GM23248 (cell line): ENCODE measurements around the gene NFKB1.

ENCODE experiments used
- EZH2 ChIP-seq: fragments of 200-600 bp; sonication (generic); IDR thresholded peaks from 2 replicates; pipeline ENCODE4 v1.6.1; 2018; ENCODE audit warnings: antibody characterized with exemption, mild to moderate bottlenecking; ENCODE audit not compliant: insufficient read depth, poor library complexity, severe bottlenecking
- EZH2phosphoT487 ChIP-seq: fragments of 200-600 bp; sonication (generic); IDR thresholded peaks from 2 replicates; pipeline ENCODE4 v1.6.1; 2018; ENCODE audit warnings: antibody characterized with exemption, moderate library complexity, mild to moderate bottlenecking, low read depth; ENCODE audit not compliant: insufficient read depth

- TF ChIP-seq EZH2phosphoT487 (no peak), EZH2 (no peak)
Observed at GRCh38 chr4:102560115-102560514, 59.0 kb downstream of the NFKB1 start.
